DMS 273 (cell line): ENCODE measurements around the gene NDUFA5.

Experiments used
- DNase-seq: peaks from one replicate; lab custom pipeline; 2025; ENCODE audit not compliant: unreplicated experiment; lab: John Stamatoyannopoulos, UW

The NDUFA5 gene

DNA sequence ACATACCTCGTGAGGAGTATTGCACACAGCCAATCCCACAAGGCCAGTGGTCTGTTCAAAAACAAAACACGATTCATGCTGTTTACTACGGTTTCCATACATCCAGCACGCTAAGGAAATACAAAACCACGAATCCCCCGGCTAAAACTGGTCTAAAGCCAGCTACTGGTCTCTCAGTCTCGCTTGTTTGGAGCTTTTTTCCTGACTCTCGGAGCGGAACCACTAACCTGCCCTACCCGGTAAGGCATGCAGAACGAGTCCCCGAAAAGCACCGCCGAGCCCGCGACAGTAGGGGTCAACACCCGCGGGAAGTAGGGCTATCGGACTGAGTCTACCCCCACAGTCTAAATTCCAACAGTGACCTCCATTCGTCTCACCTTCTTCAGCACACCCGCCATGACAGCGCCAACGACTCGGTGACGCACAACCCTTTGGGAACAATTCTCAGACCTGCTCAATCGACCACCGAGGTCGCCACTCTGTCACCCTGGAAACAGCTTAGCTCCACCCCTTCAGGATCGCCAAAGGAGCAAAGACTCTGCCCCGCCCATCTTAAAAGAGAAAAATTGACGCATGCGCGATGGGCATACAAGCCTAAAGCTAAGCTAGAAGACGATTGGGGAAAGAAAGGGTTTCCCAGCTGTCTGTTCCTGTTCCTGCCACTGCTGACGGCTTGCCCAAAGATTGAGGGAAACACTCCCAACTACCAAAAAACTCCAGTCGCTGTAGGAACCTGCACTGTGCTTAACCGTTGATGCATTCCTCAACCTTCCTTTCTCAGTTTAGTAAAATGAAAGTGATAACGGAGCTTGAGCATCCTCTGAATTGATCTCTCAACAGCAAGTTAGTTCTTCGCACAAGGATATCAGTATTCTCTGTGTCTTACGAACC is at the start of gene NDUFA5:
Gene NDUFA5, minus strand, starts transcription at position 421 of the 891 bp plus-strand sequence. Its CDS starts 23 bp downstream, at position 398.
- peak; percentile 100 for DNase-seq

DNA sequence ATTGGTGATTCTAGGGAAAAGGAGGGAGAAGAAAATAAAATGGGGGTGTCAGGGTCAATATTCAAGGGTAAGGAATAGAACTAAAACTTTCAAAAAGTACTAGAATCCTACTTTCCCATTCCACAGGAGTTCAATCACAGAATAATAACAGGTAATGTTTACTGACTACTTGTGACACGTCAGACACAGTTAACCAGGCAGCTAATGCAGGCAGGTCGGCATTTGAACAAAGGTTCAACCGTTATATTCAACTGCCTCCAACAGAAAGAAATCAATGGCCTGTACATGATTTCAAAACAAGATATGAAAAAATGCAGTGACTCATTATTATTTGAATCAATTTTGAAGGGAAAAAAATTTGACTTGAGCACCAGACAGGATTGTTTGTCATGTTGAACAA is 47.1 kb upstream of the NDUFA5 start:
- DNase-seq: no peak

DNA sequence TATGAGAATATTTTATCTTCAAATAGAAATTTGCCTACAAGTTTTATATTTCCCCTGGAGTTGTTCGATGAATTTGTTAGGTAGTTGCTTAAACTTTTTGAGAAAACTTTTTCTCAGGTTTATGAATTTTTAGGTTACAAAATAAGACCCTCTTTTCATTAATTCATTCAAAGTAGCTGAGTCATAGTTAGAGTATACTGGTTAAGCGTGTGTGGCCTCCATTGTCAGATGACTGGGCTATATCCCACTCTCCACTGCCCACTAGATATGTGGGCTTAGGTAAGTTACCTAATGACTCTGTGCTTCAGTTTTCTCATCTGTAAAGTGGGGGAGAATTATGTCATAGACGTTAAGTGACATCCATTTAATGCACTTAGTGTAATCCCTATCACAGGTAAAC is 45.0 kb upstream of the NDUFA5 start:
- no peak for DNase-seq

DNA sequence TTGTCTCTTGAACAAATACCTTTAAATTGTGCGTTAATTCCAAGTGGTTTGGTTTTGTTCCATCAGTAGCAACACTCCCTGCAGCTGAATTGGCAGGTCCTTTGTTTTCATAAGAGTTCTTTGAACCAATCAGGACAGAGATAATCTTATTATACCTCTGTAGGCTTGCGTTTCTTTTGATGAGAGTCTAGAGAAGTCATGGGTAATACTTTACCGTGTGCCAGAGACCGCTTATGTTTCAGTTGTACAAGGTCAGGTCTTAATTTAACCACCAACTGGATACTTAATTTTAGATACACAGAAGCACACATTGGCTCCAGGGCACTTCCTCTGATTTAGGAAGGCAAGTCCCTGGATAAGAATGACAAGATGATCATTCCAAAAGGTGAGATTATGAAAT is 43.9 kb upstream of the NDUFA5 start, which contains the start of gene ASB15:
Gene ASB15, plus strand, starts transcription at position 292 of the 400 bp plus-strand sequence. CDS start 12,682 bp downstream, outside the sequence.
- peak; percentile 30 for DNase-seq

- no peak for DNase-seq
Measured at GRCh38 chr7:123600876-123601275, 43.3 kb upstream of the NDUFA5 start.

GRCh38 chr7:123599766-123600165 is 42.1 kb upstream of the NDUFA5 start:
- no peak for DNase-seq

GRCh38 chr7:123598657-123599056 is 41.0 kb upstream of the NDUFA5 start:
- DNase-seq: no peak

GRCh38 chr7:123594813-123595241 is 37.2 kb upstream of the NDUFA5 start:
- peak; percentile 35 for DNase-seq

DNA sequence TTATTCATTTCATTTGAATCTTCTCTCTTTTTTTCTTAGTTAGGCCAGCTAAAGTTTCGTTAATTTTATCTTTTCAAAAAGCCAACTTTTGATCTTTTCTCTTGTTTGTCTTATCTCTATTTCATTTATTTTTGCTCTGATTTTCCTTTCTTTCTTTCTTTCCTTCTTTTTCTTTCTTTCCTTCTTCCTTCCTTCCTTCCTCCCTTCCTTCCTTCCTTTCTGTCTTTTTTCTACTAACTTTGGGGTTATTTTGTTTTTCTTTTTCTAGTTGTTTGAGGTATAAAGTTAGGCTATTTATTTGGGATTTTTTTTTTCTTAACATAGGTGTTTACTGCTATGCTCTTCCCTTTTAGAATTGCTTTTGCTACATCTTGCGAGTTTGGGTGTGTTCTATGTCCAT is 30.8 kb upstream of the NDUFA5 start:
- DNase-seq: no peak

DNA sequence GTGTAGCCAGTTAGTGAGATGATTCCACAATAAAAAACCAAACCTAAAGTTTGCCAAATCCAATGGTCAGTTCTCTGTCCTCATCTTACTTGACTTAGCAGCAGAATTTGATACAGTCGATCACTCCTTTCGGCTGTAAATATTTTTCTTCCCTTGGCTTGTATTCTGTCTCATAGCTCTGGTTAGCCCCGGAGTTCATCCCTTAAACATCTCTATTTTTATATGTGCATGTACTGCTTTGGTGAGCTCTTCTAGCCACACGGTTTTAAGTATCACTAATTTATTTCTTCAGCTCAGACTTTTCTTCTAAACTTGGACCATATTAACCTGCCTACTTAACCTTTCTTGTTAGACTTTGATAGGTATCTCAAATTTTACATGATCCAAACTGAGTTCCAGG is 26.2 kb upstream of the NDUFA5 start:
- DNase-seq: no peak

DNA sequence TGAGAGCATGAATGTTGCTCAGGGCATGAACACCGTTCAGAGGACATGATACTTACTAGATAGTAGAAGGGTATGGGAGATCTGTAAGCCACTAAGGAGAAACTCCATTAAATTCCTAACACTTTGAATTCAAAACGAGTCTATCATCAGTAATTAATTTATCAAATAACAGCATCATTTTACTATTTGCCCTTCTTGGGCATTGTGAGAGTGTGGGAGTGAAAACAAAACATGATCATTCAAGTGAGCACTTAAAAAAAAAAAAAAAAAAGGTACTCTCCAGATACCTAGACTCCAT is 23.5 kb upstream of the NDUFA5 start:
- DNase-seq: no peak

- peak; percentile 62 for DNase-seq
Measured at GRCh38 chr7:123580406-123581161, 23.0 kb upstream of the NDUFA5 start.

DNA sequence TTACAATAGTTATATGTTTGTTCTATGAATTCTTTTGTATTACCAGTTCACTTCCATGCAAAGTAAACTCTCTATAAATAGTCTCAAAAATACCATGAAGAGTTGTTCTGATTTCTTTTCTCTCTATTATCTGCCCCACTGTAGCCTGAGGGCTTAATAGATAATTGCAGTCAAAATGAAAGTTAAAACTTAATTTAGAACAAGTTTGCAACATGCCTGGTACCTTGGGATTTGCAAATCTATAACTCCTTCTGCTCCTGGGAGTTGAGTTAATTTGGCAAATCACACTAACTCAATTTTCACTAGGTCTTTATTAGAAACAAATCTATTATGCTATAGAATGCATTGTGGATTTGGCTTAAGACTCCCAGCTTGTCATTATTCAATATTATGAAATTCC is 21.8 kb upstream of the NDUFA5 start:
- no peak for DNase-seq

GRCh38 chr7:123573896-123574467 is 16.4 kb upstream of the NDUFA5 start:
- DNase-seq: no peak

DNA sequence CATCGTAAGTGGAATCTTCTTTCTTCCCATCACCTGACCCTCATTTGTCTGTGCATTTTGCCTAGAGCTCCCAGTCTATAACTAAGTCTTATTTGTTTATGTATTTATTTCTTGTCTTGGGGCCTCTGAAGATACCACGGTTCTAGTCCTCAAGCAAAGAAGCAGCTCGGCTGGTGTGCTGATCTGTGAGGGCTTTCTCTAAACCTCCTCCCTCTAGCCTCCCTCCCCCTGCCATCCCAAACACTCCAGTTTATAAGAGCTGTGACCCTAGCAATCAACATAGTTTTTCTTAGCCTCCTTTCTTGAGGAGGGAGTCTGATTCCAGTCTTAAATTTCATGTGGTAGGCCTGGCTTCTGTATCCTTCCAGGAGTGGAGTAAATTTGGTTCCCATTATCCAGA is 15.7 kb upstream of the NDUFA5 start:
- no peak for DNase-seq

DNA sequence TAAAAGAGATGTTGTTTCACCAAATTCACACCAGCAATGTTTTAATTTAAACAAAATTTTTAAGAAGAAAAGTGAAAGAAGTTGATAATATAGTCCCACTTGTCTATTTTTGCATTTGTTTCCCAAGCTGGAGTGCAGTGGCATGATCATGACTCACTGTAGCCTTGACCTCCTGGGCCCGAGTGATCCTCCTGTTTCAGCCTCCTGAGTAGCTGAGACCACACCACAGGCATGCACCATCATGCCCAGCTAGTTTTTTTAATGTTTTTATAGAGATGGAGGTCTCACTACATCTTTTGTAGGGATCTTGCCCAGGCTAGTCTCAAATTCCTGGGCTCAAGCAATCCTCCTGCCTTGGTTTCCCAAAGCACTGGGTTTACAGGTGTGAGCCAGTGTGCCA is 14.1 kb upstream of the NDUFA5 start:
- DNase-seq: no peak

DNA sequence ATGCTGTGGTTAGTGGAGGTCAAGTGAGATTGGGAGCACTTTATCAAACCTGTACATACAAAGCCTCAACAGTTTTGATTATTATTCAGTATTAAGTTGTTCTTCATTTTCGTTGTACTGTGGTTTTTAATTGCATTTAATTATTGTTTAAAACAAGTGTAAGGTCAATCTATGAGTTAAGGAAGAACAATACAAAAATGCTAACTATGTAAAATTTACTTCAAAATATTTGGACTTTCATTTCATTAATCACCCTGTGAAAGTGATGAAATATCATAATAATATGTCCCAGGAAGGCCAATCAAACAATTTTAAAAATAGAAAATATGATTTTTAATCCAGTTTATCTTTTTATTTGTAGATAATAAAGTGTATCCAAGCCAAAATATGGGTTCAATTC is 13.6 kb upstream of the NDUFA5 start:
- no peak for DNase-seq

GRCh38 chr7:123570390-123571182 is 13.0 kb upstream of the NDUFA5 start:
- peak; percentile 56 for DNase-seq

DNA sequence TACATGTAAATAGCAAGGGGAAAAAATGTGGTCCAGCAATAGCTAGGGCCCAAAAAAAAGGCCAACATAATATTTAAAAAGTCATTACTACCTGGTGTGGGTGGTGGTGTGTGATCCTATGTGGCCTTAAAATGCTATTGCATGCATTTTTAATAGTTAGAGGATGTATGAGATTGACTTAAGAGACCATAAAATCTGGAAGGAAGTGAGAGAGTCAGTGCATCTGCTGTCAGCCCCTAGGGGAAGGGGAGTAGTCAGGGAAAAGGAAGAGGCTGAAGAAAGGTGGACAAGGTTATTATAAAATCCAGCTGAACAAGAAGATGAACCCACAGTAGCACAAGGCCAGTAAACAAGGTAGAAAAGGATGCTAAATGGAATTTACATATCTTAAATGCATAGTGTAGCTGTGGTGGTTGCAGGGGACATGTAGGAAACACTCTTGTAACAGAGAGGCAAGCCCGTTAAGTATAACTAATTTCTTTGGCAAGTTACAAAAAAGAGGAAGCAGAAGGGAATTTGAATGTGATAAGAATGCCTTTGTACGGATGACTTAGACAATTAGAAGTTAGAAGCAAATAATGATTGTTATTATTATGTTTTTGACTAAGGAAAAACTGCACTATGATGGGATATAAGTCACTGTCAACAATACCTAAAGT is 11.9 kb upstream of the NDUFA5 start:
- DNase-seq: no peak

- no peak for DNase-seq
Measured at GRCh38 chr7:123562121-123562520, 4.5 kb upstream of the NDUFA5 start.
